Osteoblast (primary cell): ENCODE results near the gene CGB1. TPM values are rescaled to one million over a fixed set of nuclear protein-coding genes. Genes with fewer than 3 reads are reported as not detected.

Source experiments
- DNase-seq: peaks from one replicate; pipeline ENCODE4 v3.0.0; 2011; ENCODE audit warnings: low spot score, mixed read lengths; ENCODE audit not compliant: insufficient read length; ENCODE audit errors: missing footprints
- H2AFZ ChIP-seq: 2 replicates; pipeline ENCODE4 v1.6.0; 2011; ENCODE audit warnings: mild to moderate bottlenecking, low read length
- H3K27ac ChIP-seq: 2 replicates; pipeline ENCODE4 v1.5.1; 2011; ENCODE audit warnings: mild to moderate bottlenecking, low read depth, low read length, moderate library complexity
- H3K27me3 ChIP-seq: 2 replicates; pipeline ENCODE4 v1.6.0; 2012; ENCODE audit warnings: mild to moderate bottlenecking, control low read depth, inconsistent platforms, low read length, moderate library complexity; ENCODE audit not compliant: insufficient read depth
- H3K36me3 ChIP-seq: 2 replicates; pipeline ENCODE4 v1.5.1; 2011; ENCODE audit warnings: mild to moderate bottlenecking, low read length, control low read depth, moderate library complexity; ENCODE audit not compliant: insufficient read depth
- H3K4me1 ChIP-seq: 2 replicates; pipeline ENCODE4 v1.5.1; 2011; ENCODE audit warnings: mild to moderate bottlenecking, low read length, control low read depth, moderate library complexity; ENCODE audit not compliant: insufficient read depth
- H3K4me2 ChIP-seq: 2 replicates; pipeline ENCODE4 v1.6.0; 2011; ENCODE audit warnings: mild to moderate bottlenecking, low read length; ENCODE audit not compliant: insufficient read depth
- H3K4me3 ChIP-seq: fragments of 200-600 bp; sonication (generic); 3 replicates; pipeline ENCODE4 v1.5.1; 2012; ENCODE audit warnings: mild to moderate bottlenecking, low read length, inconsistent platforms; ENCODE audit not compliant: insufficient read depth
- H3K79me2 ChIP-seq: 2 replicates; pipeline ENCODE4 v1.6.0; 2012; ENCODE audit warnings: mild to moderate bottlenecking, low read length, control low read depth, inconsistent platforms; ENCODE audit not compliant: insufficient read depth
- H3K9me3 ChIP-seq: 2 replicates; pipeline ENCODE4 v1.5.1; 2011; ENCODE audit warnings: low read depth, low read length, control low read depth
- H4K20me1 ChIP-seq: 2 replicates; pipeline ENCODE4 v1.6.0; 2012; ENCODE audit warnings: mild to moderate bottlenecking, low read length, control low read depth; ENCODE audit not compliant: insufficient read depth
- CTCF ChIP-seq: IDR thresholded peaks from 2 replicates; pipeline ENCODE4 v1.5.1; 2011; ENCODE audit warnings: mild to moderate bottlenecking, low read depth, low read length, moderate library complexity; ENCODE audit errors: extremely low read depth
- total RNA-seq: library from RNA; depleted of rRNA; stranded (reverse); fragments of >200 nt; gene quantifications from 2 replicates; pipeline ENCODE4 v1.2.3, GENCODE V29; 2012

Gene CGB1
- total RNA-seq, 1 donor, result not detected

DNA sequence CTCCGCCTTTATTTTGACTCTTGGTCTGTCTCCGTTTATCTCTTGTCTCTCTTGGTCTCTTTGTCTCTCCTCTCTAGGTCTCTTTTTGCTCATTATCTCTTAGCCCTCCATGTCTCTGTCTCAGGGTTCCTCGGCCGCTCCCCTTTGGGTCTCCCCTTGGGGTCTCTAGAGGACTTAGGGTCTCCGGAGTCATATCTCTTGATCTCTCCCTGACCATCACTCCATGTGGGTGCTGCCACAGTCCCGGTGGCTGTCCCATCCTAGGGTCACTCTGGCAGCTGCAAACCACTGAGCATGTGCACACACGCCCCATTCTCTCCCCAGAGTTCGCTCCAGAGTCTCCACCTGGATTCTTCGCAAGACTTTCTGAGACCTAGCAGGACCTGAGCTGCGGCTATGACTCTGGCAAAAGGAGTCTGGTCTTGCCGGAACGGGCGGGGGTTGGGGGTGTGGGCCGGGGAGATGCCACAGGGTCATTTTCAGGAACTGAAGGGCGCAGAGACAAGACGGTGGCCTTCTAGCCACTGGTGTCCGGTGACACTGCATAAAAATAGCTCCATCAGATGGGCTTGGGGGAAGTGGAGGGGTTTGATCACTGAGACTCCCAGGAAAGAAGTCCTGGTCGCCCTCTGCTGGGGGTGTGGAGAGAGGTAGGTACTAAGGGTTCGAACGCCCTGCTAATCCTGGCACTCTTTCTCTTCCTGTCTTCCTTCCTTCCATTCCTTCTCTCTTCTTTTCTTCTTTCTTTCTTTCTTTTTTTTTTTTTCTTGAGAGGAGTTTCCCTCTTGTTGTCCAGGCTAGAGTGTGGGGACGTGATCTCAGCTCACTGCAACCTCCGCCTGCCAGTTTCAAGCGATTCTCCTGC is 37.1 kb upstream of the CGB1 start:
- H3K4me2 ChIP-seq, result no peak overlapping the region
- H3K27ac ChIP-seq, result no peak overlapping the region
- no peaks in the 10 kb centered on the region for H3K79me2 ChIP-seq
- no peaks in the 10 kb centered on the region for H3K9me3 ChIP-seq
- no peaks in the 10 kb centered on the region for H3K36me3 ChIP-seq
- no peak overlapping the region for H3K4me3 ChIP-seq
- peak; percentile 93 for DNase-seq
- peak; percentile 20 for TF ChIP-seq CTCF
- H3K4me1 ChIP-seq, result no peaks in the 10 kb centered on the region
- H3K27me3 ChIP-seq, result peaks cover 19% of the 10 kb centered on the region
- H2AFZ ChIP-seq, result no peak overlapping the region
- no peaks in the 10 kb centered on the region for H4K20me1 ChIP-seq

GRCh38 chr19:49071860-49072547 is 35.3 kb upstream of the CGB1 start:
- Histone ChIP-seq H4K20me1 (no peaks in the 10 kb centered on the region), H3K79me2 (no peaks in the 10 kb centered on the region), H3K27me3 (peaks cover 19% of the 10 kb centered on the region), H3K9me3 (no peaks in the 10 kb centered on the region), H3K4me1 (no peaks in the 10 kb centered on the region), H3K27ac (no peak overlapping the region), H3K36me3 (no peaks in the 10 kb centered on the region), H3K4me3 (peak overlapping the region; percentile 13), H3K4me2 (no peak overlapping the region), H2AFZ (no peak overlapping the region)
- TF ChIP-seq CTCF, result no peak
- peak; percentile 72 for DNase-seq

DNA sequence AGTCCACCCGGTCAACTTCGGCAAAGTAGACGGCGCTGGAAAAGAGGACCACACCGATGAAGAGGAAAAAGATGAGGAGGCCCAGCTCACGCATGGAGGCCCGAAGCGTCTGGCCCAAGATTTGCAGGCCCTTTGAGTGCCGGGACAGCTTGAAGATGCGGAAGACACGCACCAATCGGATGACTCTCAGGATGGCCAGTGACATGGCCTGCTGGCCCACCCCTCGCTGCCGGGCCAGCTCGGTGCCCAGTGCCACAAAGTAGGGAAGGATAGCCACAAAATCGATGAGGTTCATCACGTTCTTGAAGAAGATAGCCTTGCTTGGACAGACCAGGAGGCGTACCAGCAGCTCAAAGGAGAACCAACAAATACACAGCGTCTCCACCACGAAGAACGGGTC is 33.7 kb upstream of the CGB1 start:
- Histone ChIP-seq H3K79me2 (no peaks in the 10 kb centered on the region), H3K4me2 (no peak overlapping the region), H3K36me3 (no peaks in the 10 kb centered on the region), H3K27ac (no peak overlapping the region), H3K27me3 (peaks cover 19% of the 10 kb centered on the region), H3K9me3 (no peaks in the 10 kb centered on the region), H2AFZ (no peak overlapping the region), H3K4me3 (no peak overlapping the region), H4K20me1 (no peaks in the 10 kb centered on the region), H3K4me1 (no peaks in the 10 kb centered on the region)
- TF ChIP-seq CTCF, result no peak
- DNase-seq, result peak; percentile 67

GRCh38 chr19:49069026-49069425 is 32.3 kb upstream of the CGB1 start:
- Histone ChIP-seq H3K79me2 (no peaks in the 10 kb centered on the region), H3K4me1 (no peaks in the 10 kb centered on the region), H2AFZ (no peak overlapping the region), H3K4me2 (no peak overlapping the region), H3K36me3 (no peaks in the 10 kb centered on the region), H3K27me3 (peaks cover 21% of the 10 kb centered on the region), H3K9me3 (no peaks in the 10 kb centered on the region), H4K20me1 (no peaks in the 10 kb centered on the region), H3K4me3 (no peak overlapping the region), H3K27ac (no peak overlapping the region)
- no peak for DNase-seq
- TF ChIP-seq CTCF, result no peak
